Endothelial cell of umbilical vein (primary cell): Measurements from ENCODE around the gene ZBTB7A. TPM values are rescaled to one million over a fixed set of nuclear protein-coding genes. Genes with fewer than 3 reads are reported as not detected.

Experiments used
- BruUV-seq: library from RNA; stranded (reverse); fragments of 400-500 nt; replicated peaks from 2 replicates; lab custom pipeline; 2021; lab: Mats Ljungman, UMichigan
- CTCF ChIA-PET: fragments of 300-600, 350-600 bp; sonication (Branson Sonifier 250); formaldehyde crosslinking; loops from one replicate; lab custom pipeline; 2021; ENCODE audit warnings: antibody characterized with exemption, inconsistent platforms; lab: Charles Lee
- POLR2A ChIA-PET: fragments of 300-600, 350-600 bp; sonication (Branson Sonifier 250); formaldehyde crosslinking; loops from one replicate; lab custom pipeline; 2021; ENCODE audit warnings: antibody characterized with exemption, inconsistent platforms; lab: Charles Lee
- DNase-seq: peaks from one replicate; pipeline ENCODE4 v3.0.0-alpha.2; 2011; ENCODE audit warnings: low read depth, low spot score
- FAIRE-seq: peaks from 2 replicates; lab custom pipeline; 2011; peaks lifted over from hg19 to GRCh38; lab: Jason Lieb, UNC
- H2AFZ ChIP-seq: 2 replicates; pipeline ENCODE4 v1.6.0; 2012; ENCODE audit warnings: low read depth, low read length, control low read depth, inconsistent platforms
- H3K27ac ChIP-seq: 2 replicates; pipeline ENCODE4 v1.5.1; 2011; ENCODE audit warnings: low read depth, mild to moderate bottlenecking, control low read depth, low read length, moderate library complexity; ENCODE audit not compliant: insufficient read depth
- H3K27me3 ChIP-seq, 2 experiments: 2 replicates each; pipeline versions ENCODE4 v1.6.0 to v1.6.1; 2011; ENCODE audit warnings: low read length in 2 of 2, mixed read lengths in 1 of 2; ENCODE audit not compliant: control insufficient read depth in 2 of 2, insufficient read depth in 2 of 2
- H3K36me3 ChIP-seq, 2 experiments: 2 replicates in 1 of 2; 3 replicates in 1 of 2; pipeline ENCODE4 v1.5.1; 2011; ENCODE audit warnings: low read length in 2 of 2, mild to moderate bottlenecking in 1 of 2, moderate library complexity in 1 of 2; ENCODE audit not compliant: control insufficient read depth in 2 of 2, insufficient read depth in 2 of 2; ENCODE audit errors: extremely low read depth in 1 of 2
- H3K4me1 ChIP-seq: 3 replicates; pipeline ENCODE4 v1.5.1; 2011; ENCODE audit warnings: mild to moderate bottlenecking, low read length; ENCODE audit not compliant: control insufficient read depth, insufficient read depth; ENCODE audit errors: extremely low read depth
- H3K4me2 ChIP-seq: 2 replicates; pipeline ENCODE4 v1.6.1; 2011; ENCODE audit warnings: low read length, control low read depth, mixed read lengths; ENCODE audit not compliant: insufficient read depth
- H3K4me3 ChIP-seq, 3 experiments: fragments of 200-600 bp in 1 of 3; sonication (generic), shearing (Covaris generic) in 1 of 3; replicated peaks in 1 of 3; 2 replicates each; pipeline ENCODE4 v1.5.1; 2011 to 2016; ENCODE audit warnings: control low read depth in 3 of 3, low read length in 3 of 3, mild to moderate bottlenecking in 2 of 3, inconsistent platforms in 1 of 3, low read depth in 1 of 3, moderate library complexity in 1 of 3; ENCODE audit not compliant: insufficient read depth in 1 of 3
- H3K79me2 ChIP-seq: 2 replicates; pipeline ENCODE4 v1.6.0; 2012; ENCODE audit warnings: low read length, inconsistent platforms; ENCODE audit not compliant: control insufficient read depth, insufficient read depth
- H3K9ac ChIP-seq: replicated peaks from 2 replicates; pipeline ENCODE3; 2011; ENCODE audit warnings: low read length, control low read depth; ENCODE audit not compliant: insufficient read depth; ENCODE audit errors: extremely low read depth
- H3K9me1 ChIP-seq: replicated peaks from 3 replicates; pipeline ENCODE4 v1.6.0; 2011; ENCODE audit warnings: mild to moderate bottlenecking, low read length; ENCODE audit not compliant: control insufficient read depth, insufficient read depth; ENCODE audit errors: extremely low read depth
- H3K9me3 ChIP-seq: replicated peaks from 2 replicates; pipeline ENCODE4 v1.5.1; 2012; ENCODE audit warnings: low read length, inconsistent platforms; ENCODE audit not compliant: control insufficient read depth, insufficient read depth
- H4K20me1 ChIP-seq: replicated peaks from 2 replicates; pipeline ENCODE3; 2011; ENCODE audit warnings: mild to moderate bottlenecking, low read length; ENCODE audit not compliant: control insufficient read depth, insufficient read depth; ENCODE audit errors: extremely low read depth
- EZH2 ChIP-seq: IDR thresholded peaks from 2 replicates; pipeline ENCODE4 v1.6.1; 2012; ENCODE audit warnings: borderline replicate concordance, low read depth, mild to moderate bottlenecking, moderate library complexity, low read length, inconsistent platforms; ENCODE audit not compliant: severe bottlenecking
- FOS ChIP-seq: IDR thresholded peaks from 2 replicates; pipeline ENCODE4 v1.6.1; 2011; ENCODE audit warnings: mild to moderate bottlenecking, low read length, moderate library complexity, borderline replicate concordance; ENCODE audit not compliant: insufficient read depth
- GATA2 ChIP-seq: IDR thresholded peaks from 2 replicates; pipeline ENCODE4 v1.7.0; 2011; ENCODE audit warnings: low read depth, mild to moderate bottlenecking, moderate library complexity, mixed read lengths, low read length; ENCODE audit not compliant: insufficient read length, insufficient read depth
- JUN ChIP-seq: IDR thresholded peaks from 2 replicates; pipeline ENCODE4 v1.6.1; 2011; ENCODE audit warnings: borderline replicate concordance, low read depth; ENCODE audit not compliant: insufficient read length, insufficient read depth
- MYC ChIP-seq: IDR thresholded peaks from one replicate; pipeline ENCODE4 v1.6.1; 2011; ENCODE audit warnings: mild to moderate bottlenecking, low read depth, low read length
- POLR2A ChIP-seq: IDR thresholded peaks from 2 replicates; pipeline ENCODE4 v1.6.1; 2012; ENCODE audit warnings: low read depth, mild to moderate bottlenecking, control low read depth, low read length
- POLR2AphosphoS5 ChIP-seq: IDR thresholded peaks from 2 replicates; pipeline ENCODE4 v1.6.1; 2012; ENCODE audit warnings: low read depth, mild to moderate bottlenecking, control low read depth, low read length, moderate library complexity; ENCODE audit not compliant: insufficient read depth
- dilution Hi-C: fragments of 300-500 bp; cut with MboI; formaldehyde crosslinking; loops from one replicate; pipeline ENCODE4 v1.15.0; 2019; ENCODE audit warnings: low sequenced_read_pairs; ENCODE audit not compliant: extremely low pct_ligation_motif_present
- intact Hi-C: fragments of 100-400 bp; cut with micrococcal nuclease; formaldehyde crosslinking; loops from one replicate; pipeline ENCODE4 v1.10.0; 2022
- polyA plus RNA-seq, 4 experiments: library from polyadenylated mRNA; depleted of rRNA in 3 of 4; stranded (reverse) in 3 of 4; unstranded in 1 of 4; fragments of >200 nt; gene quantifications; 2 replicates each; pipeline versions ENCODE4 v1.2.1 to v1.2.3, GENCODE V29; 2011 to 2012; ENCODE audit warnings: missing spikeins in 1 of 4
- total RNA-seq: library from RNA; stranded (reverse); gene quantifications from 2 replicates; pipeline ENCODE4 v1.2.3, GENCODE V29; 2021
- TF ChIP-seq, protein P1 (sequence below): IDR thresholded peaks from 2 replicates; pipeline ENCODE4 v1.6.1; 2011; ENCODE audit not compliant: insufficient read depth, insufficient read length
- TF ChIP-seq, protein P2 (sequence below), 2 donors: IDR thresholded peaks; 1 replicate in 1 of 2; 2 replicates in 1 of 2; pipeline ENCODE4 v1.5.1; 2011; ENCODE audit warnings: low read length in 2 of 2, mild to moderate bottlenecking in 2 of 2, moderate library complexity in 2 of 2, control low read depth in 1 of 2, inconsistent platforms in 1 of 2, low read depth in 1 of 2; ENCODE audit not compliant: insufficient read depth in 1 of 2; ENCODE audit errors: extremely low read depth in 1 of 2

The ZBTB7A gene
- total and polyA plus RNA-seq, 2 donors (not counting 3 experiments of a cell fraction or from before 2014, with no cell fraction given), result 8.2 to 29.0 TPM

DNA sequence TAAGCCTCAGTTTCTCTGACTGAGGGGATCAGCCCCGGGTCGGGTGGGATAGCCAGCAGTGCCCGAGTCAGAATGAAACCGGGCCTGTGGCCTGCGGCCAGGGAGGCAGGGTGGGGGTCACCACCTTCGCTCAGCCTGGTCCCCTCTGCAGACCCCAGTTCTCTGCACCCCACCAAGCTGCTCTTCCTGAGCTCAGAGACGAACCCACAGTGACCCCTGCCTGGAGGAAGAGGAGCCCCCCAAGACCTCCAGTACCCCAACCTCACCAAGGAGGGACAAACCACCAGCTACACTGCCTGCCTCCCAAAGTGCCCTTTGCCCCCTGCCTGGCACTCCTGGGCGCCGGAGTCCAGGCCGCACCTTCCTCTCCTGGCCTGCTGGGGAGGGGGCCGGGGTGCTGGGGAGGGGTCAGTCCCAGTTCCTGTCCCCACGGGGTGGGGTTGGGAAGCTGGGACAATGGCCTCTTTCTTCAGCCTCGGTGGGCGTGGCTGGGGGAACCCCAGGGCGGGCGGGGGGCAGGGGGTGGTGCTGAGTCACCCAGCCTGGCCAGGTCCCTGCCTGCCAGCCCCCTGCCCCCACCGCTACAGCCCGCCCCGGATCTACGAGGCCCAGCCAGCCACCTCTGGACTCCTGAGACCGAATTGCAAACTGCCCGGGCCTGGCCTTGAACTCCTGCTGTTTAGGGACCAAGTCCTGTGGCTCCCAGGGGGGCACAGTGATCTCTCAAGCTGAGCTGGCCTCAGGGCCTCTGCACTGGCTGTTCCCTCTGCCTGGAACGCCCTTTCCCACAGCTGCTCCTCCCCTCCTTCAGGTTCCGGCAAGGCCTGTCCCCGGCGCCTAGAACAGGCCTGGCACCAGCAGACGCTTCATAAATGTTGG lies 14.3 kb downstream of the ZBTB7A start:
- Histone ChIP-seq H3K27ac (no peak overlapping the region), H3K27me3 (no peaks in the 10 kb centered on the region), H3K9me1 (no peaks in the 10 kb centered on the region), H3K4me3 (no peak overlapping the region), H4K20me1 (no peaks in the 10 kb centered on the region), H3K9ac (no peak overlapping the region), H3K36me3 (peaks cover 2 to 35% of the 10 kb centered on the region in 2 experiments), H3K9me3 (no peaks in the 10 kb centered on the region), H3K4me1 (no peaks in the 10 kb centered on the region), H2AFZ (no peak overlapping the region), H3K79me2 (peaks cover 85% of the 10 kb centered on the region), H3K4me2 (no peak overlapping the region)
- dilution Hi-C loops (no loop called here), intact Hi-C loops (no loop called here)
- no TSS peak for BruUV-seq
- CTCF ChIA-PET, result no interaction called here
- no peak for DNase-seq
- POLR2A ChIA-PET, result no interaction called here
- TF ChIP-seq GATA2 (no peak), MYC (no peak)
- FAIRE-seq, result no peak

DNA sequence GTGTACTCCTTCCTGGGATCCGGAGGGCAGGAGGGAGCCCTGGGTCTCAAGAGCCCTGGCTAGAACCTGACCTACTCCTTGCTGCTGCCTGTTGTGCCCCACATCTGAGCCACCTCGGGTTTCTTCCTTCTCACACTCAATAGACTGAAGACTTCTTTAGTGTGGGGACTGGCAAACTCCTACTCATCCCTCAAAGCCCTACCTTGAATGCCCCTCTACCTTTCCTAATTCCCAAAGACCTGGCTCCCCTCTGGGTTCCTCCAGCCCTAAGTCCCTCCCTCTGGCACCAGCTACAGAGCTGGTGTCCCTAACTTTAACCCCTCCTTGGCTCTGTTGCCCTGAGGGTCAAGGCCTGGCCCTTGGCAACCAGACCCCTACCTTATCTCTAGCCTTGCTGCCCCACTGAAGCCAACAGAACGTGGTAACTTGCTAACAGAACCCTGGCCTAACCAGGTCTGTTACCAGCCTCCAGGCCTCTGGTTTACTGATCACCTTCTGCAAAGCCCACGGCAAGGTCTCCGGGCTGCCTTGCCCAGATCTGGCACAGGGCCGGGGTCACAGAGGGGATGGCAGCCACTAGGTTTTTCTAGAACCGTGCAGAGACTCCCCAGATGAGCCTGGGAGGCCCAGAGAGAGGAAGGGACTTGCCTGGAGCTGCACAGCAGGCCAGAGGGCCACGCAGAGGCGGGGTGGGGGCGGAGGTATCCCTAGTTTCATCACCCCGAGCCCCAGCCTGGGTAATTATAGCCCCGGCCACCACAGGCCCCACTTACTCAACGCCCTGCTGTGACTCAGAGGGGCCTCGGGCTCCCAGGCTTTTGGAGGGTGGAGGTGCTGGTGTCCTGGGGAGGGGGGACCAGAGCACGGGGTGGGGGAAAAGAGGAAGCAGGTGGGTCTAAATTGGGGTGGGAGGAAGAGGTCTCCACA lies 15.3 kb downstream of the ZBTB7A start:
- dilution Hi-C loops, result no loop called here

More for the DNA sequence above, 15.3 kb downstream of the ZBTB7A start:
- Histone ChIP-seq H3K79me2 (peaks cover 80% of the 10 kb centered on the region), H3K4me3 (no peak overlapping the region), H3K4me2 (no peak overlapping the region), H3K4me1 (no peaks in the 10 kb centered on the region), H3K27ac (no peak overlapping the region), H3K36me3 (peaks cover 2 to 35% of the 10 kb centered on the region in 2 experiments), H3K9me3 (no peaks in the 10 kb centered on the region), H3K9ac (no peak overlapping the region), H3K9me1 (no peaks in the 10 kb centered on the region), H3K27me3 (no peaks in the 10 kb centered on the region), H4K20me1 (no peaks in the 10 kb centered on the region), H2AFZ (no peak overlapping the region)
- no peak for DNase-seq
- ChIA-PET POLR2A (no interaction called here), CTCF (no interaction called here)
- FAIRE-seq, result no peak
- no peak for TF ChIP-seq GATA2
- no peak for TF ChIP-seq FOS
- no peak for TF ChIP-seq MYC
- TF ChIP-seq POLR2AphosphoS5, result no peak
- TF ChIP-seq, protein P1, sequence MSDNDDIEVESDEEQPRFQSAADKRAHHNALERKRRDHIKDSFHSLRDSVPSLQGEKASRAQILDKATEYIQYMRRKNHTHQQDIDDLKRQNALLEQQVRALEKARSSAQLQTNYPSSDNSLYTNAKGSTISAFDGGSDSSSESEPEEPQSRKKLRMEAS, result no peak
- no peak for TF ChIP-seq POLR2A
- no peak for TF ChIP-seq EZH2
- TF ChIP-seq, protein P2, sequence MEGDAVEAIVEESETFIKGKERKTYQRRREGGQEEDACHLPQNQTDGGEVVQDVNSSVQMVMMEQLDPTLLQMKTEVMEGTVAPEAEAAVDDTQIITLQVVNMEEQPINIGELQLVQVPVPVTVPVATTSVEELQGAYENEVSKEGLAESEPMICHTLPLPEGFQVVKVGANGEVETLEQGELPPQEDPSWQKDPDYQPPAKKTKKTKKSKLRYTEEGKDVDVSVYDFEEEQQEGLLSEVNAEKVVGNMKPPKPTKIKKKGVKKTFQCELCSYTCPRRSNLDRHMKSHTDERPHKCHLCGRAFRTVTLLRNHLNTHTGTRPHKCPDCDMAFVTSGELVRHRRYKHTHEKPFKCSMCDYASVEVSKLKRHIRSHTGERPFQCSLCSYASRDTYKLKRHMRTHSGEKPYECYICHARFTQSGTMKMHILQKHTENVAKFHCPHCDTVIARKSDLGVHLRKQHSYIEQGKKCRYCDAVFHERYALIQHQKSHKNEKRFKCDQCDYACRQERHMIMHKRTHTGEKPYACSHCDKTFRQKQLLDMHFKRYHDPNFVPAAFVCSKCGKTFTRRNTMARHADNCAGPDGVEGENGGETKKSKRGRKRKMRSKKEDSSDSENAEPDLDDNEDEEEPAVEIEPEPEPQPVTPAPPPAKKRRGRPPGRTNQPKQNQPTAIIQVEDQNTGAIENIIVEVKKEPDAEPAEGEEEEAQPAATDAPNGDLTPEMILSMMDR (IDR thresholded peaks at IDR 0.05; ENCODE audit: extremely low read depth in 1 of 2, insufficient read depth in 1 of 2, low read depth in 1 of 2, low read length in 2 of 2), result no peak
- TF ChIP-seq JUN, result no peak
- intact Hi-C loops, result no loop called here
- no TSS peak for BruUV-seq
